GM20431 (cell line): ENCODE results near the gene NTM.

ENCODE experiments used
- in situ Hi-C: fragments of 300-500 bp; cut with MseI, MboI; formaldehyde crosslinking; loops from one replicate; pipeline ENCODE4 v1.15.0; 2020; ENCODE audit warnings: low sequenced_read_pairs; ENCODE audit not compliant: unreplicated experiment

The NTM gene

DNA sequence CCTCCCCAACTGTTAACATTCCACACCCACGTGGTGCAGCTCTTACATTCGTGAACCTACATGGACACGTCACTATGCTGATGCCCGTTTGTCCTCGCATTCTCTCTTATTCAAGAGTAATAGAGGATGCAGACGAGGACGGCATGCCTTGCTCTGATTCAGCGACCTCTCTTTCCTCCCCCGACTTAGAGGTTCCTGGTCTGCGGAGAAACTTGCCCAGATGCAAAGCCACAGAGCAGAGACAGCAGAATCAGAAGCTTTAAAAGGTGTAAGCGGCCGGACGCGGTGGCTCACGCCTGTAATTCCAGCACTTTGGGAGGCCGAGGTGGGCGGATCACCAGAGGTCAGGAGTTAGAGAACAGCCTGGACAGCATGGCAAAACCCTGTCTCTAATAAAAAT is 288.0 kb downstream of the NTM start:
- in situ Hi-C loops, result loop anchor here (25.0 kb wide), 1 partner anchor 596 kb away; no protein-coding TSS in a partner anchor

DNA sequence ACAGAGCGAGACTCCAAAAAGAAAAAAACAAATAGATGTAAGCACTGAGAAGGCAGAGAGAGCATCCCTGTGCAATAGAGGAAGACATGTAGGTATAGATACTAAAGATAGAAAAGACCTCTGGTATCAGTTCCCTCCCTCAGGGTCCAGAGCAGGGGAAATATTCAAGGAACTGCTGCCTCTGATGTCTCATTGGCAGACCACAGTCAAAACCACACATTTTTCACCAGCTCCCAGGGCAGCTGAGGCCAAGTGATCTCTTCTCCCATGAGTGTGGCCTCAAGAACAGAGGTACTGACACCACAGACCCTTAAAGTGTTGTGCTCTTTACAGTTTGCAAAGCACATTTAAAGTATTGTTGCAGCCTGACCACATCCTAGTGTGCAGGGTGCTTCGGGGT is 288.5 kb downstream of the NTM start:
- in situ Hi-C loops, result loop anchor here (25.0 kb wide), 1 partner anchor 597 kb away; no protein-coding TSS in a partner anchor

DNA sequence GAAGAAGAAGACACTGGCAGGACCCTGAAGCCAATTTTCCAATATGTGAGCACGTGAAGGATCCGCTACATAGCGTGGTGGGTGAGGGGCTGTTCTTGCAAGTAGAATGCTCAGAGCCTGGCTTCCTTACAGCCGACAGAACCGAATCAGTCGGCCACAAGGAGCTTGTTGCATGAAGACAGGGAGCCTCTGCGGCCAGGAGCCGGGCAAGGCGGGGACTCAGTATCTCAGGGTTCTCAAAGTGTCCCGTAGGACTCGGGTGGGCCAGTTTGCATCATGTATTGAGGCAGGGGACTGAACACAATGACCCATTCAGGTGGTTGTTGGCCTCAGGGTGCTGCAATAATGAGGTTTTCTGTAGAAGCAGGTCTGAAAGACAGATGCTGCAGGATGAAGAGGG is 289.5 kb downstream of the NTM start:
- in situ Hi-C loops, result loop anchor here (25.0 kb wide), 1 partner anchor 598 kb away; no protein-coding TSS in a partner anchor

DNA sequence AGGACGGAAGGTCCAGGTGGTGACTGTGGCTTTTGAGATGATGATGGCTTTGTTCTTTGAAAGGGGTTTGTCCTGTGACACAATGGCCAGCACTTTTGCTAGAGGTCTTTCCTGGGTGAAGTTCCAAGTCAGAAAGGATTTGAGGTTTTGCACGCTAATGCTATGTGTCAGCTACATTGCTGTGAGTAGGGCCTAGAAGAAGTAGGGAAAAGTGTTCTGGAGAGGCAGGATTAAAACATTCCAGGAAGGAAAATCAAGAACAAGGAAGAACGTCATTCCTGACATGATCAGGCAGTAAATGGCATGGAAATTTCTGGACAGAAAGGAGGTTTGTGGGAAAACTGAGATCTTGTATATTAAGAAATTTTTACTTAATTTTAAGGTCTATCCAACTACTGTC is 290.7 kb downstream of the NTM start:
- in situ Hi-C loops, result loop anchor here (25.0 kb wide), 1 partner anchor 599 kb away; no protein-coding TSS in a partner anchor

DNA sequence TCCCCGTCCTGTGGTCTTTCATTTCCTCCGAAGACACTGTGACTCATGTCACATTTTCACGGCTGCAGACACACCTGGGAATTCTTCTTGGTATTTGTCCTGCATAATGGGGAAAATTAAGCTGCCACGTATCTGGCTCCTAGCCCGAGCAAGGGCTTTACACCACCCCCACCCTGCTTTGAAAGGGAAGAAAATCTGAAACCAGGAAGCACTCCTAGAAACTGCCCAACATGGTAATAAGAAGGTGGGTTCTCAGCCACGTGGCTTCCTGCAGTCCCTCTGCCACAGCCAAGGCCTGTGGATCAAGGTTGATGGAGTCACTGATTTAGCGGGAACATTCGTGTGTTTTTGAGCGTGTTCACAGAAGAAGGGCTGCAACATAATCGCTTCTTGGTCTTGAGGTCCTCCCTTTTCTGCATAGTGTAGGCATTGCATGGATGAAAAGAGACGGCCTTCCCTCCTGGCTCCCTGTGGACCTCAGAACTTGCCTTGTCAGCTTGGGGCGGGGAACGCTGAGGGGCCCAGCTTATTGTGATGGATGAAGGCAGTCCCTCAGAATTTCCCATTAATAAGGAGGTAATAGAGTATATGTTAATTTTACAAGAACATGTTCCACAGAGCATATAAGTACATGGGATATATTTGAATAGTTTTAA is 292.0 kb downstream of the NTM start:
- in situ Hi-C loops, result loop anchor here (25.0 kb wide), 1 partner anchor 600 kb away; no protein-coding TSS in a partner anchor

DNA sequence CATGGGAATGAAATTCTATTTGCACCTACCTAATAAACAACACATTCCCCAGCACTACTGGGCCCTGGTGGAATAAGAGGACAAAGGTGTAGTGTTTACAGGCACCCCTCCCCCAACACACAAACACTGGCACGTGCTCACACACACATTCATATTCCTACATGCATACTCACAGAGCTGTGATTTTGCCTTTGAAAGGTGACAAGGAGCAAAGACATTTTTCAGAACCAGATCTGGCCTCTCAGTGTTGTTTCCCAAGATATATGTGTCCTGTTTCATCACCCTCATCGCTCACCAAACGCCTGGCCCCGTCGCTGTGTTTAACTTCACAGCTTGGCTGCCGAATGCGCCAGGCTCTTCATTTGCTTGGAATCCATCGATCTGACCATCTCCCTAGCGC is 292.6 kb downstream of the NTM start:
- in situ Hi-C loops, result loop anchor here (25.0 kb wide), 1 partner anchor 601 kb away; no protein-coding TSS in a partner anchor

DNA sequence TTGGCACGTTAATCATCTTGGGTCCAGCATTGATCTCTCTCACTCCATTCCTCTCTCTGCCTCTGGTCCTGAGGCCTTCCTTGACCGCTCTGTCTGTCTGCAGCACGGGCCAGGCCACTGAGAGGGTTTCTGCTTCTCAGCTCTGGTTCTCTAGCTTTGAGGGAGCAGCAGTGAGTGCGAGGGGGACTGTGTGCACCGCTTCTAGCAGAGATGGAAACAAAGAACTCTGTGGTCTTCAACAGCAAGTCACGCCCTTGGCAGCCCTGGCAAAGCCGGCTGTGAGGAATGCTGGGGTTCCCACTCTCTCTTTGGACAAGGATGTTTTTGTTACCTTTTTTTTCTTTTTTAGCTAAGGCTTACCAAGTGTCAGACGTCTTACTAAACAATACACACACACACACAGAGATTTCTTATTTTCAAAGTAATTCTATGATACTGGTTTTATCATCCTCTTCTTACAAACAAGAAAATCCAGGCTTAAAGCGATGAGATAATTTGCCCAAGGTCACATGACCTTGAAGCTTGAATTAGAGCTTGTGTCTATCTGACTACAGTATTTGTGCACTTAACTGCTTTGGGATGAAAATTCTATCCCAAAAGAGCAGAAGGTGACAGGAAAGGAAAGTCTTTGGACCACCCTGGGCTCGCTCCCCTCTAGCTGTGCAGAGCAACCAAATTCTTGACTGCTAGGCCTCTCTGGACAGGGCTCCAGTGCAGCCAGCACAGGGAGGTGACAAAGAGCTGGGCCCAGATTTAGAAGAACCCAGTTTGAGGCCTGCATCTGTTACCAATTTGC is 293.2 kb downstream of the NTM start:
- in situ Hi-C loops, result loop anchor here (25.0 kb wide), 1 partner anchor 601 kb away; no protein-coding TSS in a partner anchor

DNA sequence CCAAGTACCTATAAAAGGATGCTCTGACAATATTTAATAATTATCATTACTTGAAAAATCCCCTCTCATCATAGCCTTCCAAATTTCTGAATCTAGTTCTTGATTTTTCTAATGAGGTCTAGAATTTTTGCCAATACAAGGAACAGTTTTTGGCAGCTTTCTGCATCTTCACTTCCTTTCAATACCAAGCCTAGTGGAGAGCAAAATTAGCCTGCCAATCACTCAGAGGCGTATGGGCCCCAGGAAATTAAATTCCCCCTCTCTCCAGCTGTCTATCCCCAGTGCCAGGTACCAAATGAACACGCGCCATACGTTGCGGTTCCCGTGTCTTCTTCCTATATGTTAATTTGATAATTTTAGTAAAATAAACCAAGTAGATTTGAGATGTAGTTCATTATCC is 293.9 kb downstream of the NTM start:
- in situ Hi-C loops, result loop anchor here (25.0 kb wide), 1 partner anchor 602 kb away; no protein-coding TSS in a partner anchor

DNA sequence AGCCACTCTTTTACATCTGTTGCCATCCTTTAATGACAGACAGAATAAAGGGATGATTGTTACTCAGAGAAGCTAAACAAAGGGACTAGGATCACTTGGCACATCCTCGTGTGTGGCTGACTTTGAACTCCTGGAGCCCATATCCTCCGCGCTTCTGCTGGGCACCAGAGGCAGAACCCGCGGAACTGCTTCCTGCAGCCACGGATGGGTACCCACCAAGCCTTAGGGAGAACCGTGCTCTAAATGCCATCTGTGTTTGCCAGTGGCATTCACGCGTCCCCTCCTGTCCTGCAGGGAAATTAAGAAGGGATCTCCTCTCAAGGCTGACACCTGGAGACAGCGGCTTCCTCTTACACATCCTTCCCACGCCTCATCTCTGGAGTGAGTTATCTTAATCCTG is 294.4 kb downstream of the NTM start:
- in situ Hi-C loops, result loop anchor here (25.0 kb wide), 1 partner anchor 603 kb away; no protein-coding TSS in a partner anchor

DNA sequence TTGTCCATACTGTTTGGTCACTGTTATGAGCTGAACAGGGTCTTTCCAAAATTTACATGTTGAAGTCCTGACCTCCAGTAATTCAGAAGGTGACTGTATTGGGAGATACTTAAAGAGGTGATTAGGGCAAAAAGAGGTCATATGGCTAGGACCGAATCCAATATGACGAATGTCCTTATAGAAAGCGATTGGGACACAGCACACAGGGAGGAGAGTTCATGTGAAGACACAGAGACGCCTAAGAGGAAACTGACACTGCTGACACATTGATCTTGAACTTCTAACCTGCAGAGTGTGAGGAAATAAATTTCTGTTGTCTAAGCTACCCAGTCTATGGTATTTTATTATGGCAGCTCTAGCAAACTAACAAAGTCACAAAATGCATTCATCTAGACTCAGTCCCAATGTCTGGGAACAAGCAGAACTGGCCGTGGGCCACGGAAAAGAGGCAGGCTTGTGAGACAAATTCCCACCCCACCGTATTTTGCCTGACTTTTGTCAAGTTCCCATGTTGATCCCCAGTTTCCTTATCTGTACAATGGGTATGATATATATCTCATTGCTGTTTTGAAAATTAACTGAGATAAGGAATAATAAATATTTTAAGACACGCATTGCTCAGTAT is 295.0 kb downstream of the NTM start:
- in situ Hi-C loops, result loop anchor here (25.0 kb wide), 1 partner anchor 603 kb away; no protein-coding TSS in a partner anchor

DNA sequence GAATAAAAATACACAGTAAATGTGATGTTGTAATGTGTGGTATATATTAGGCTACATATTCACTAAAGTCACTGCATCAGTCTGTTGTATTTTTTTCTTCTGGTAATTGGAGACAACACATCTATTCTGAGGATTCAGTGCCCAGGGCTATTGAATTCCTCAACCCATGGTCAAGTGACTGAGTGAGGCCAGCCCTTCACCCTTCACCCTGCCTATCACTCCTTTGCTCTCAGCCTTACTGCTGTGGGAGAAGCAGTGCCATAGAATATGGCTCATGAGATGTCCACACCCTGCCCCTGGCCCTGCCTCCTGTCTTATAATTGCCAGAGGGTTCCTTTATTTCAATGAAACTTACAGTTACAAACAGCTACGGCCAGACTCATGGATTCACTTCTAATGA is 295.6 kb downstream of the NTM start:
- in situ Hi-C loops, result loop anchor here (25.0 kb wide), 1 partner anchor 604 kb away; no protein-coding TSS in a partner anchor

DNA sequence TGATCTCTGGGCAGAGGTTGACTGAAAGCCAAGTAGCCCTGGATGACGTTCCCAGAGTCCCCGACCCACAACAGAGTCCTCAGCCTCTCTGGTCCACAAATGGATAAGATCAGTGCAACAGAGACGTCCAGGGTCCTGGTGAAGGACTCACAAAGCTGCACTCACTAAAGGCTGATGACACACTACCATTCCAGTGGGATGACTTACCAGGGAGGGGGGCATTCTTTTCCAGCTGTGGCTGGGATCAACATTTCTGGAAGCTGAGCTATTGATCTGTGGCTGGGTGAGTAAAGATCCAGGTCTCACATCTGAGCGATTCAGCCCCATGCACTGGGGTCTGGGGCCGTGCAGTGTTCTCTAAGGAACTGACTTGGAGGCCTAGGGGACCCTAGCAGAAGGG is 296.2 kb downstream of the NTM start:
- in situ Hi-C loops, result loop anchor here (25.0 kb wide), 1 partner anchor 604 kb away; no protein-coding TSS in a partner anchor

DNA sequence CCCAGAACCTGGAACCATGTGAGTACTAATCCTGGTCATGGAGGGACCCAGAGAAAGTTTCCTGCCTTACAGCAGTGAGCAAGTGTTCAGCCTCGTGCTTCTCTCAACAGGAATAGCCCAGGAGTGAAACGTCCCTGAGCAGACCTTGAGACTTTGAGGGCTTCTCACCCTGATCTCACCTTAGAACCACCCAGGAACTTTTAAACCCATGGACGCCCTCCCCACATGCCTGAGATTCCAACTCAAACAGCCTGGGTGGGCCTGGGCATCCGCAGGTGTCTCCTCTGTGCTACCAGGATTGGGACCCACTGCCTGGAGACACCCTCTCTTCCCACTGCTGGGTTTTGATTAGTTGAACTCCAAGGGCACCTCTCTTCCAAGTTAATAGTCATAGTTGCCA is 297.2 kb downstream of the NTM start:
- in situ Hi-C loops, result loop anchor here (25.0 kb wide), 1 partner anchor 605 kb away; no protein-coding TSS in a partner anchor

DNA sequence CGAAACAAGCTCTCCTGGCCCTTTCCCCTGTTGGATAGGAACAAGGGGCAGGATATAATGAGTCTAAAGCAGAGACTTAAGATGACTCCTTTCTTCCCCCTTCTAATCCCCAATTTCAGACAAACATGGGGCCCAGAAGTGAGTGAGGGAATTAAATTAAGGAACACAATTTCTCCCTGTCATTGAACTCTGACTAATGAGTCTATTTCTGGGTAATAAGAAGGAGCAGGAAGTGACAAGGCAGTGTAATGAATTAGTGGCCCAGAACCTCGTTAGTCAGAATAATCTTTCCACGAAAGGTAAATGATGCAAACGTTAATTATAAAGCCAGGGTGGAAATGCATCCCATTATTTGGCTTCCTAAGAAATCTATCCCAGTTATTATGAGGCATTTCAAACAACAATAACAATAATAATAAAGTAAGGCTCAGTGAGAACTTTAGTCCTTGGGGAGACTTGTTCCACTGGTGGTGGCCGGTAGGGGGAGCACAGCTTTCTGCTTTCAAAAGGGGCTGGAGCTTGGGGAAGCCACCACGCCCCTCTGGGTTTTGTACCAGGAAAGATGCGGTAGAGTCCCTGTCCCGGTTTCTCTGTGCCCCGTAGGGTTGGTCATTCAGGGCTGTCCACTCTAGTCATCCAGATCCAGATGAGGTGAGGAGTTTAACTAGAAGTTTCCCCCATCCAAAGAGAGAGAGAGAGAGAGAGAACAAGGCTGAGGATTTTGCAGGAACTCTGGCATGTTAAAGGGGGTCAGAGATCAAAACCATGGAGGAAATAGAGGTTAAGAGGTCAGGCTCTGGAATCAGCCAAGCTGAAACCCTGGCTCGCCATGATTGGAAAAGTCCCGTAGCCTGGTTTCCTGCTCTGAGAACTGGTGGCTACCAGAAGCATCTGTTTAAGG is 298.3 kb downstream of the NTM start:
- in situ Hi-C loops, result loop anchor here (25.0 kb wide), 1 partner anchor 606 kb away; no protein-coding TSS in a partner anchor

DNA sequence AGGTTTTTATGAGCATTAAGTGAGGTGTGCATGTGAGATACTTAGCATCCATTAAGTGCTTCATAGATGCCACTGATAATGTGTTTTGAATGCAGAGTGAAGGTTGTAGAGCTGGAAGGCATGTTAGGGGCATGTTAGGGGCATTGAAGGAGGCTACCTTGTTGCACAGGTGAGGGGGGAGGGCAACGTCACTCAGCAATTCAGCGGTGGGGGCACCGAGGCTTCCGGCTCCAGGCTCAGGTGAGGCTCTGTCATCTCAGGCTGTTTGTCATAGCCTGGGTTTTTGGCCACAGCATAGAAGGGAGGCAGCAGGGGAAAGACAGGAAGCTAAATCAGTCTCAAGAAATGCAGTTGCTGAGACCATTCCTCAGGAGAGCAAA is 299.0 kb downstream of the NTM start:
- in situ Hi-C loops, result loop anchor here (25.0 kb wide), 1 partner anchor 607 kb away; no protein-coding TSS in a partner anchor

DNA sequence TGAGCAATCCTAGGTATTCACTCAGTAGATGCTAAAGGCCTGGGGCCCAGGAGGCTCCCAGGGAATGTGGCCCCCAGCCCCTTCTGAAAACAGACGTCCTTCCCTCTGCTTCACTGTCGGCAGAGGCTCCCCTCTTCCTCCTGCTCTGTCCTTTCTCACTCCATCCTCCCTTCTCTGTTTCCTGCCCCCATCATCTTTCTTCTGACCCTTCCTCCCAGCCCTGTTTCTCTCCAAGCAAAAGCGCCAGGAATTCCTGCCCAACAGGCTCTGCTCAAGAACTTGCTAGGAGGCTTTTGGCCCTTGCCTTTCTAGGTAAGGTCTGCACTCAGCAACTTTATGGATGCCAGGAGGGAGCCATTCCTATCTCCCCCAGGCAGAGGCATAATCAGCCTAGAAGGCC is 300.5 kb downstream of the NTM start:
- in situ Hi-C loops, result loop anchor here (10.0 to 25.0 kb wide), 2 partner anchors 86 to 609 kb away; no protein-coding TSS in a partner anchor

DNA sequence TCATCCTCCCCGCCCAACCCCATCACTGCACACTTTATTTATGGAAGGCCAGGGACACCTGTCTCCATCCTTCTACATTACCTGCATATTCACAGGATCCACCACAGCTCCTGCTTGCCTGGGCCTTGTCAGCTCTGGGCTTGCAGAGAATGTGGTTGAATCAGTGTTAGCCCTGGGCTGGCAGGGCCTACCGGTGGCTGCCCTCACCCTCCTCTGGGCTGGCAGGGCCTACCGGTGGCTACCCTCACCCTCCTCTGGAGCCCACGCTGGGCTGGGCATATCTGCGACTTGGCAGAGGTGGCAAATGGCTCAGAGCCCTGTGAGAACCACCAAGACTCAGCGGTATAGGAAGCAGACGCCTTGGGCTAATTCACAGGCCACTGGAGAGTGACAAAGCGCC is 300.9 kb downstream of the NTM start:
- in situ Hi-C loops, result loop anchor here (10.0 to 25.0 kb wide), 2 partner anchors 87 to 609 kb away; no protein-coding TSS in a partner anchor

DNA sequence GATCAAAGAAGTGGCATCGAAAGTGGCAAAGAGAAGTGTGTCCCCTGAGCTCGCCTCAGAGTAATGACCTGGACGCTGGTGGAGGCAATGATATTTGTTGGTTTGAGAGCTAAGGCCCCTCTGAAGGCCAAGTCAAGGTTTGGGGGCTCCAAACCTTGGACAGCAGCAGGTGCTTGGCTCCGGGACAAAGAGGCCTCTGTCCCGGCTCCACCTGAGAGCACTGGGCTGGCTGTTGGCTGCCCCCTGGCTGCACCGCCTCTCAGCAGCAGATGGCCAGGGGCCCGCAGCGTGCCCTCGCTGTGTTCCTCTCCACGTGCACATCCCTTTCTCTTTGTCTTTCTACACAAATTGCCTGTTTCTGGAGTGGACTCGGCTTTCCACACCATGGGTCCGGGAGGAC is 301.3 kb downstream of the NTM start:
- in situ Hi-C loops, result loop anchor here (10.0 to 25.0 kb wide), 2 partner anchors 87 to 609 kb away; no protein-coding TSS in a partner anchor

DNA sequence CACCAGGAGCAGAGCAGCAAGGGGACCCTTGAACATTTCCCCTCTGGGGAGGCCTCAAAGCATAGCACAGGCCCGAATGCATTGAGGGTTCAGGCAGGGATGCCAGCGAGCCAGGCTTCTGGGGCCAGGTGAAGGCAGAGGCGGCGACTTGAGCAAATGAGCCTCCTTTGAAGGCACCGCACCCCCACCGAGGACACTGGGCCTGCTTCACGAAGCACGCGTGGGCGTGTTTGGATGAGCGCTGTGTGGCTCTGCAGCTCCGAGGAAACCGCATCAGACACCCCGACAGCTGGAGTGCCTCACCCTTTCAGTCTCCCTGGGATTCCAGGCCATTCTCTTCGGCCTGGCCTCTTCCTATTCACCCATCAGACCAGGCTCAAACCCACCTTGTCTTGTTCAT is 301.8 kb downstream of the NTM start:
- in situ Hi-C loops, result loop anchor here (10.0 to 25.0 kb wide), 2 partner anchors 87 to 610 kb away; no protein-coding TSS in a partner anchor
